ENCODE measurements around the gene TLK2.

TLK2 gene

GRCh38 chr17:62566996-62567578, 88.5 kb downstream of the TLK2 start:
- no peak overlapping the region for H3K4me3 ChIP-seq (ENCODE audit: low read depth, low read length)
- TF ChIP-seq MYC (IDR thresholded peaks at IDR 0.05; ENCODE audit: low read depth, low read length), result no peak
- TF ChIP-seq MAX (IDR thresholded peaks at IDR 0.05; ENCODE audit: low read depth, low read length), result no peak
- no peak for TF ChIP-seq POLR2A (IDR thresholded peaks at IDR 0.05; ENCODE audit: extremely low read depth, insufficient read length)
- TF ChIP-seq CTCF (IDR thresholded peaks at IDR 0.05; ENCODE audit: low read depth, low read length), result no peak
- DNase-seq (ENCODE audit: low read depth), result no peak

- no peak overlapping the region for H3K4me3 ChIP-seq (ENCODE audit: low read depth, low read length)
- no peak for DNase-seq (ENCODE audit: low read depth)
- TF ChIP-seq MYC (IDR thresholded peaks at IDR 0.05; ENCODE audit: low read depth, low read length) (no peak), MAX (IDR thresholded peaks at IDR 0.05; ENCODE audit: low read depth, low read length) (no peak), CTCF (IDR thresholded peaks at IDR 0.05; ENCODE audit: low read depth, low read length) (no peak), POLR2A (IDR thresholded peaks at IDR 0.05; ENCODE audit: extremely low read depth, insufficient read length) (no peak)
Measured at GRCh38 chr17:62572488-62572887, 93.9 kb downstream of the TLK2 start.

- TF ChIP-seq CTCF (IDR thresholded peaks at IDR 0.05; ENCODE audit: low read depth, low read length) (no peak), MYC (IDR thresholded peaks at IDR 0.05; ENCODE audit: low read depth, low read length) (no peak), POLR2A (IDR thresholded peaks at IDR 0.05; ENCODE audit: extremely low read depth, insufficient read length) (no peak), MAX (IDR thresholded peaks at IDR 0.05; ENCODE audit: low read depth, low read length) (no peak)
- no peak overlapping the region for H3K4me3 ChIP-seq (ENCODE audit: low read depth, low read length)
- no peak for DNase-seq (ENCODE audit: low read depth)
Measured at GRCh38 chr17:62572888-62573401, 94.3 kb downstream of the TLK2 start.

- no peak for DNase-seq (ENCODE audit: low read depth)
- H3K4me3 ChIP-seq (ENCODE audit: low read depth, low read length), result no peak overlapping the region
- TF ChIP-seq MAX (IDR thresholded peaks at IDR 0.05; ENCODE audit: low read depth, low read length) (no peak), CTCF (IDR thresholded peaks at IDR 0.05; ENCODE audit: low read depth, low read length) (no peak), POLR2A (IDR thresholded peaks at IDR 0.05; ENCODE audit: extremely low read depth, insufficient read length) (no peak), MYC (IDR thresholded peaks at IDR 0.05; ENCODE audit: low read depth, low read length) (no peak)
Measured at GRCh38 chr17:62573480-62574117, 95.0 kb downstream of the TLK2 start.

- H3K4me3 ChIP-seq (ENCODE audit: low read depth, low read length), result no peak overlapping the region
- TF ChIP-seq POLR2A (IDR thresholded peaks at IDR 0.05; ENCODE audit: extremely low read depth, insufficient read length) (no peak), MAX (IDR thresholded peaks at IDR 0.05; ENCODE audit: low read depth, low read length) (no peak), CTCF (IDR thresholded peaks at IDR 0.05; ENCODE audit: low read depth, low read length) (no peak), MYC (IDR thresholded peaks at IDR 0.05; ENCODE audit: low read depth, low read length) (no peak)
- DNase-seq (ENCODE audit: low read depth), result no peak
Measured at GRCh38 chr17:62576382-62576781, 97.8 kb downstream of the TLK2 start.

Measured in NB4 (cell line).